ENCODE data around the gene OR4D10. TPM values are rescaled to one million over a fixed set of nuclear protein-coding genes. Genes with fewer than 3 reads are reported as not detected.

The OR4D10 gene
- total and polyA plus RNA-seq, 10 of the 15 experiments (the other 5 are each of a cell fraction or from before 2014, with no cell fraction given), result not detected

DNA sequence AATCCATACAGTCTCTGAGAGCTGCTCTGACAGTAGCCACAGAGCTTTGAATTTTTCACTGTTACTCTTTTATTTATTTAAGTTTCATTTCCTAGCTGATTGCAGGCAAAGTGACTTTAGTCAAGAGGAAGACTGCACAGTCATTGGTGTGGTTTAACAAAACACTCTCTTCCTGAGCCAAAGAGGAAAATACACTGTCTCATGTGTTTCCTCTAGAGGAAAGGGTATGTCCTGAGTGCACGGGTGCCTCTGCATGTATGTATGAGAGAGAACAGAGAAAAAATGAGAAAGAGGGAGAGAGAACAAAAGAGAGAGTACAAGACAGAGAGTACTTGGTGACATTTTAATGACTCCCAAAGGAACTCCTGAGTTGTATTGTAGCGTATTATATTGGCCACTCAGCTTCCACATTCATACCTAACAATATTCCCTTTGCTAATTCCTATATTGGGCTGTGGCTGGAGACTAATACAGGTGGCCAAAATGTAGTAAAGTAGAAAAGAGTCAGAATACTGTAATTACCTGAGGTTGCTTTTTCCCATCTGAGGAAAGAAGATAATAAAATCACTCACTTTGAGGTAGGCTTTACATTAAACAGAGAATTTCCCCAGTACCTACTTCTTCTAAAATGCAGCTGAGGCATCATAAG lies 38.0 kb downstream of the OR4D10 start, which contains the start of gene OR4D9:
Gene OR4D9, plus strand, starts transcription at position 599 of the 649 bp plus-strand sequence. CDS start 3,374 bp downstream, outside the sequence.
- Histone ChIP-seq H3K27me3 (replicated peaks in 1 of 2; ENCODE audit: control insufficient read depth in 2 of 2, insufficient read depth in 2 of 2, low read length in 1 of 2) (no peaks in the 10 kb centered on the region), H3K79me2 (ENCODE audit: control insufficient read depth, insufficient read depth, low read length) (no peaks in the 10 kb centered on the region), H3K4me2 (ENCODE audit: control insufficient read depth, insufficient read depth) (no peak within 1 kb of the TSS), H3K36me3 (ENCODE audit: control insufficient read depth in 2 of 2, insufficient read depth in 2 of 2, low read length in 1 of 2) (no peaks in the 10 kb centered on the region), H3K9ac (ENCODE audit: control insufficient read depth, insufficient read depth, low read length) (no peak within 1 kb of the TSS), H3K27ac (ENCODE audit: control insufficient read depth, insufficient read depth) (no peak within 1 kb of the TSS), H3K4me3 (no peak within 1 kb of the TSS), H3K9me3 (replicated peaks; ENCODE audit: control insufficient read depth, insufficient read depth, low read length) (no peaks in the 10 kb centered on the region), H4K20me1 (ENCODE audit: control insufficient read depth, insufficient read depth) (no peaks in the 10 kb centered on the region), H2AFZ (ENCODE audit: control insufficient read depth, low read depth, low read length) (peak within 1 kb of the TSS; percentile 19; the same call in 1 of the 2 replicates), H3K4me1 (ENCODE audit: control insufficient read depth, insufficient read depth, low read length) (no peaks in the 10 kb centered on the region)
- intact Hi-C loops (cut with micrococcal nuclease; ENCODE audit: unreplicated experiment) (no loop called here), in situ Hi-C loops (cut with MboI) (no loop called here)
- ChIA-PET CTCF (interaction anchor here (0.7 kb wide), 1 partner anchor 358 kb away, joined by 3 read pairs; no protein-coding TSS in a partner anchor), POLR2A (no interaction called here), SMC1A (ENCODE audit: uncharacterized antibody, unreplicated experiment) (no interaction called here), RAD21 (ENCODE audit: unreplicated experiment) (no interaction called here)
- DNase-seq (ENCODE audit: low read depth, low spot score), result no peak
- FAIRE-seq, result no peak
- no peak for ATAC-seq
- BruUV-seq (replicated peaks), result no TSS peak
- WGBS (ENCODE audit: insufficient coverage, insufficient replicate concordance, low lambda C conversion rate, missing lambda C conversion rate), result 0% methylated on average over 2 of the region's 2 CpGs
- TF ChIP-seq ESRRA (IDR thresholded peaks at IDR 0.05; ENCODE audit: low read length), result no peak
- no peak for TF ChIP-seq MEF2A (IDR thresholded peaks at IDR 0.05; ENCODE audit: insufficient read depth, low read depth, low read length)
- no peak for TF ChIP-seq RB1 (IDR thresholded peaks at IDR 0.05; ENCODE audit: borderline replicate concordance)
- no peak for TF ChIP-seq STAT1 (conservative IDR thresholded peaks at IDR 0.05)
- no peak for TF ChIP-seq YY1 (IDR thresholded peaks at IDR 0.05; ENCODE audit: low read depth, low read length)
- no peak for TF ChIP-seq IRF4 (IDR thresholded peaks at IDR 0.05; ENCODE audit: low read depth, low read length)
- TF ChIP-seq, protein P1, sequence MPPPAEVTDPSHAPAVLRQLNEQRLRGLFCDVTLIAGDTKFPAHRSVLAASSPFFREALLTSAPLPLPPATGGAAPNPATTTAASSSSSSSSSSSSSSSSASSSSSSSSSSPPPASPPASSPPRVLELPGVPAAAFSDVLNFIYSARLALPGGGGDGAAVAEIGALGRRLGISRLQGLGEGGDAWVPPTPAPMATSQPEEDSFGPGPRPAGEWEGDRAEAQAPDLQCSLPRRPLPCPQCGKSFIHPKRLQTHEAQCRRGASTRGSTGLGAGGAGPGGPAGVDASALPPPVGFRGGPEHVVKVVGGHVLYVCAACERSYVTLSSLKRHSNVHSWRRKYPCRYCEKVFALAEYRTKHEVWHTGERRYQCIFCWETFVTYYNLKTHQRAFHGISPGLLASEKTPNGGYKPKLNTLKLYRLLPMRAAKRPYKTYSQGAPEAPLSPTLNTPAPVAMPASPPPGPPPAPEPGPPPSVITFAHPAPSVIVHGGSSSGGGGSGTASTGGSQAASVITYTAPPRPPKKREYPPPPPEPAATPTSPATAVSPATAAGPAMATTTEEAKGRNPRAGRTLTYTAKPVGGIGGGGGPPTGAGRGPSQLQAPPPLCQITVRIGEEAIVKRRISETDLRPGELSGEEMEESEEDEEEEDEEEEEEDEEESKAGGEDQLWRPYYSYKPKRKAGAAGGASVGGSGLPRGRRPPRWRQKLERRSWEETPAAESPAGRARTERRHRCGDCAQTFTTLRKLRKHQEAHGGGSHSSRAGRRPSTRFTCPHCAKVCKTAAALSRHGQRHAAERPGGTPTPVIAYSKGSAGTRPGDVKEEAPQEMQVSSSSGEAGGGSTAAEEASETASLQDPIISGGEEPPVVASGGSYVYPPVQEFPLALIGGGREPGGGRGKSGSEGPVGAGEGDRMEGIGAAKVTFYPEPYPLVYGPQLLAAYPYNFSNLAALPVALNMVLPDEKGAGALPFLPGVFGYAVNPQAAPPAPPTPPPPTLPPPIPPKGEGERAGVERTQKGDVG (CRISPR knock-in tag; IDR thresholded peaks at IDR 0.05), result no peak
- TF ChIP-seq POLR2AphosphoS5 (IDR thresholded peaks at IDR 0.05; ENCODE audit: low read length), result no peak
- no peak for TF ChIP-seq HDGF (IDR thresholded peaks at IDR 0.05)
- TF ChIP-seq EP300 (IDR thresholded peaks at IDR 0.05; ENCODE audit: borderline replicate concordance in 1 of 2, control insufficient read depth in 1 of 2, low read depth in 2 of 2, low read length in 2 of 2), result no peak
- no peak for TF ChIP-seq SUPT20H (IDR thresholded peaks at IDR 0.05; ENCODE audit: borderline replicate concordance, control insufficient read depth, low read depth, low read length)
- TF ChIP-seq RBBP5 (conservative IDR thresholded peaks at IDR 0.05), result no peak
